ENCODE results near the gene SULT1A2.
"Not testable (repeated sequence)": the region's sequence is repeated elsewhere in the genome, so short reads cannot be mapped to it uniquely, and the experiment has no call there.

SULT1A2 gene

GRCh38 chr16:28608867-28609596 is 12.2 kb upstream of the SULT1A2 start:
- not testable (repeated sequence) for DNase-seq

- not testable (repeated sequence) for DNase-seq
These were observed 11.6 kb upstream of the SULT1A2 start for GRCh38 chr16:28608496-28608808.

- not testable (repeated sequence) for DNase-seq
These were observed 11.0 kb upstream of the SULT1A2 start for GRCh38 chr16:28607681-28608495.

GRCh38 chr16:28607116-28607623 is 10.3 kb upstream of the SULT1A2 start:
- no peak for DNase-seq

GRCh38 chr16:28606291-28607115 is 9.7 kb upstream of the SULT1A2 start:
- DNase-seq, result no peak

GRCh38 chr16:28604186-28604565 is 7.3 kb upstream of the SULT1A2 start:
- DNase-seq, result no peak

- no peak for DNase-seq
These were observed 6.7 kb upstream of the SULT1A2 start for GRCh38 chr16:28603381-28604185.

- no peak for DNase-seq
These were observed 5.7 kb upstream of the SULT1A2 start for GRCh38 chr16:28602529-28602928.

- DNase-seq, result not testable (repeated sequence)
These were observed 5.2 kb upstream of the SULT1A2 start for GRCh38 chr16:28602062-28602461.

GRCh38 chr16:28601589-28601988 is 4.7 kb upstream of the SULT1A2 start:
- DNase-seq, result not testable (repeated sequence)

GRCh38 chr16:28600965-28601364 is 4.1 kb upstream of the SULT1A2 start:
- not testable (repeated sequence) for DNase-seq

- DNase-seq, result not testable (repeated sequence)
These were observed 2.8 kb upstream of the SULT1A2 start for GRCh38 chr16:28599377-28600285.

GRCh38 chr16:28597692-28598261 is 927 bp upstream of the SULT1A2 start:
- DNase-seq, result no peak

- DNase-seq, result no peak
These were observed 677 bp downstream of the SULT1A2 start for GRCh38 chr16:28596115-28596630.

GRCh38 chr16:28595451-28595850 is 1.4 kb downstream of the SULT1A2 start:
- DNase-seq, result not testable (repeated sequence)

- no peak for DNase-seq
These were observed 3.8 kb downstream of the SULT1A2 start for GRCh38 chr16:28592979-28593553.

GRCh38 chr16:28592511-28592910 is 4.3 kb downstream of the SULT1A2 start:
- no peak for DNase-seq

GRCh38 chr16:28591355-28591754 is 5.5 kb downstream of the SULT1A2 start:
- DNase-seq, result no peak

GRCh38 chr16:28590384-28591340 is 6.2 kb downstream of the SULT1A2 start:
- DNase-seq, result no peak
